Measurements from ENCODE around the gene SCAMP4.
"Not testable (repeated sequence)": the region's sequence is repeated elsewhere in the genome, so short reads cannot be mapped to it uniquely, and the experiment has no call there.

SCAMP4 gene

GRCh38 chr19:1866693-1867348, 38.4 kb upstream of the SCAMP4 start:
- no peak for DNase-seq (ENCODE audit: low read depth)

DNA sequence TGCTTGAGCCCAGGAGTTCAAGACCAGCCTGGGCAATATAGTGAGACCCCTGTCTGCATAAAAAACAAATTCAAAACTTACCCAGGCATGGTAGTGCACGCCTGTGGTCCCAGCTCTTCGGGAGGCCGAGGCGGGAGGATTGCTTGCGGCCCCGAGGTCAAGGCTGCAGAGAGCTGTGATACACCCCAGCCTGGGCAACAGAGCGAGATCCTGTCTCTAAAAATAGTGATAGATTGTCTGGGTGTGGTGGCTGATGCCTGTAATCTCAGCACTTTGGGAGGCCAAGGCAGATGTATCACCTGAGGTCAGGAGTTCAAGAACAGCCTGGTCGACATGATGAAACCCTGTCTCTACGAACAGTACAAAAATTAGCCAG, 37.9 kb upstream of the SCAMP4 start:
- no peak for DNase-seq (ENCODE audit: low read depth)

- DNase-seq (ENCODE audit: low read depth), result no peak
Observed at GRCh38 chr19:1868971-1869370, 36.2 kb upstream of the SCAMP4 start.

GRCh38 chr19:1871140-1871597, 34.0 kb upstream of the SCAMP4 start:
- no peak for DNase-seq (ENCODE audit: low read depth)

DNA sequence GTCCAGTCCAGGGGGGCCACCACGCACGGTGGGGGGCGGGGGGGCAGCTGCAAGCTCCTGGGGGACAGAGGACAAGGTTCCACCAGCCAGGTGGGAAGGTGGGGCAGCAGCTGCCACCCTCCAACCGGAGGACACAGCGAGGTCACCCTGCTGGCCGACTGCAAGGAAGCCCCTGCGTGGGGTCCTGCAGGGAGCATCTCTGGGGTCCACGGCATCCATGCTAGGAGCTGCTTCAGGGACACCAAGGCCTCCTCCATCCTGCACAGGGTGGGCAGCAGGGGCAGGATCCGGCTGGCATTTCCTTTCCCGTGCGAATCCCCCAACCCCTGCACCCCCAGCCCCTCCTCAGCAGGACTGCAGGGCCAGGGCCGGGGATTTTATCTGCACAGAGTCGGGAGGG, 33.6 kb upstream of the SCAMP4 start:
- no peak for DNase-seq (ENCODE audit: low read depth)

- DNase-seq (ENCODE audit: low read depth), result no peak
Observed at GRCh38 chr19:1872807-1873523, 32.2 kb upstream of the SCAMP4 start.

DNA sequence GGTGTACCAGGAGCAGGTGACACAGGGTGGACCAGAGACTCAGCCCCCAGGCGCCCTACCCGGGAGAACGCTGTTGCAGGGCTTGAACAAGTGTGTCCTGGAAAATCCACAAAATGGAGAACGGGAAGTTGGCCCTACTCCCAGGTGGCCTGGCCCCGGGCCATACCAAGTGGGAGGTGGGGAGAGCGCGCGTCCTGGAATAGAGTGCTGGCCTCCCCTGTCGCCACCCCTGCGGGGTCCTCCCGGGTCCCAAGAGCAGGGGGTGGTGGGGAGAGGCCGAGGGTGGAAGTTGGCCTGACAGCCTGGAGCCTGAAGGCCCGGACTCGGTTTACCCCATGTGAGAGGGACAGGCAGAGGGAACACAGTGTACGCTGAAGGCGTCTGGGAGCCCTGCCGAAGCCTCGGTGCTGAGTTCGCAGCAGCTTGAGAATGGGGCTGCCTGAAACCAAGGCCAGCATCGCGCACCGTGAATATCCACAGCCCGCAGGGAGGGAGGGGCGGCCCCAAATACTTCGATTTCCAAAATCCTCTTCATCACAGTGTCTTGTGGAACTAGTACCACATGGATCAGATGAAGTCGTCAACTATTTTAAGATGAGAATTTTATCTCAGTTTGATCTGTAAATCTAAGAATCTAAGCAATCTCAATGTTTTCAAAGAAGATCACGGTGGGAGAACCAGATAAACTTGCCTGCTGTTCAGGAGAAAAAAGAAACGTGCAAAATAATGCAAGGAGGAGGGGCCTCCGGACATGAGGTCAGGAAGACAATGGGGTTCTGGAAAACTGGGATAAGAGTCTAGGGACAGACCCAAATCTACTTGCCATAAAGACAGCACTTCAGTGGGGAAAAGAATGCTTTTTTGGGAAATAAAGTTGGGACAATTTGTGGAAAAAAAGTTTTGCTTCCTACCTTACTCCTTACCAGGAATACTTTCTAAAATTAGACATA, 31.4 kb upstream of the SCAMP4 start:
- no peak for DNase-seq (ENCODE audit: low read depth)

- DNase-seq (ENCODE audit: low read depth), result no peak
Observed at GRCh38 chr19:1874554-1875185, 30.5 kb upstream of the SCAMP4 start.

GRCh38 chr19:1875265-1875645, 29.9 kb upstream of the SCAMP4 start:
- DNase-seq (ENCODE audit: low read depth), result not testable (repeated sequence)

DNA sequence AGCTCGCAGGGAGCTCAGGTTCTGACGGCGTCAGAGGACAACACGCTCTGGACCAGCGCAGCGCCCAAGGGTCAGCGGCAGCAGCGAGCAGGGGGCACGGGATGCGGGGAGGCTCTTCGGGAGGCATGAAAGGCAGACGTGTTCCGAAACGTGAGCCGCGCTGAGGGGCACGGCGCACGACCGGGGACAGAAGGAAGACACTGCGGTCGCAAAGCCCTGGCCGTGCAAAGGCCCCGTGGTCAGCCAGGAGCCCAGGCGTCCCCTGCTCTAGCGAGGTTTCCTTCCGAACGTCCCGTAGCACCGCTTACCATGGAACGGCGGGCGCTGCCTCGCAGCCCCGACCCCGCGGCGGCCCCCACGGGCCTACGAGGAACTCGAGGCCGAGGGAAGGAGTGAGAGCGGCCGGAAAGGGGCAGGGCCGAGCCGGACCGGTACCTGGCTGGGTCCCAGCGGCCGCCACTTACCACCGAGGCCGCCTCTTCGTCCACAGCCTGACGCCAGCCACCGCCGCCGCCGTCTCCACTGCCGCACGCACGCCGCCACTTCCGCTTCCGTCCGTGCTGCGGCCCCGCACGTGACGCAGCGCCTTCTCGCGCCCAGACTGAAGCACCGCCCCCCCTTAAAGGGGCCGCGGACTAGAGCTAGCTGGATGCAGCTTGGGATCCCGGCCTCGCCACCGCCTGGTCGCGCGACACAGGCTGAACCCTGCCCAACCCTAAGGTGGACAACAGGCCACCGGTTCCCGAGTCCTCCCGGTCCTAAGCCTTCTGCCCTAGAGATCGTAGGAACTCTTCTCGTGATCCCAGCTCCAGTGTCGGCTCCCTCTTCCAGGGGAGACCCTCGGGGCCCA, 29.3 kb upstream of the SCAMP4 start:
- DNase-seq (ENCODE audit: low read depth), result peak; percentile 75

DNA sequence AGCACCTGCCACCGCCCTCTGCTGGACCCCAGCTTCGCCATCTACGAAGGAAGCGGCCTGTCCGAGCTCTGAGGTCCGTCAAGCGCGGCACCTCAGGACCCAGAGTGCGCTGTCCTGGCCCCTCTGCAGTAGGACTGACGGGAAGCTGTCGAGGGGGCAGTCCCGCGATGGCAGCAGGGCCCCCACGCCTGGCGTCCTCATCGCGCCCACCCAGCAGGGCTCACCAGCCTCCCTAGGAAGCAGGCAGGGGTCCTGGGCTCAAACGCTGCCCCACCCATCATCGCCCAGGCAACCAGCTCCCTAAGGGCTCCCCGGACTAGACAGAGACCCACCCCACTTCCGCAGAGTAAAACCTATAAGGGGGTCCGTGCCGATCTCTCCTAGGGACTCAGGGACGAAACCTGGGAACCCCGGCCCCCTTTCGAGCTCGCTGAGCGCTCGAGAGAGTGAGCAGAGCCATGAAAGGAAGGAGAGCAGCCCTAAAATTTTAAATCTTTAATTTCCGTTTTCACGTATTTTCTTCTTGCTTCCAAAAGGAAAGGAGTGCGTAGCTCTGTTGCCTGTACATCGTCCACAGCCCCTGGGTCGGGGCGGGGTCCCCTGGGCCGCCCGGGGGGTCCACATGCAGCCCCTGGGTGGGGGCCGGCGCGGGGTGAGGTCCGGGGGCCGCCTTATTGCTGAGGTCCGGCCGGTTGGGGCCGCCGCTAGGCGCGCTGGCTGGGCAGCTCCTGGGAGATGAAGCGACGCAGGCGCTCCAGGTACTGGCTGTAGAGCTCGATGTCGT, 28.5 kb upstream of the SCAMP4 start:
- DNase-seq (ENCODE audit: low read depth), result not testable (repeated sequence)

DNA sequence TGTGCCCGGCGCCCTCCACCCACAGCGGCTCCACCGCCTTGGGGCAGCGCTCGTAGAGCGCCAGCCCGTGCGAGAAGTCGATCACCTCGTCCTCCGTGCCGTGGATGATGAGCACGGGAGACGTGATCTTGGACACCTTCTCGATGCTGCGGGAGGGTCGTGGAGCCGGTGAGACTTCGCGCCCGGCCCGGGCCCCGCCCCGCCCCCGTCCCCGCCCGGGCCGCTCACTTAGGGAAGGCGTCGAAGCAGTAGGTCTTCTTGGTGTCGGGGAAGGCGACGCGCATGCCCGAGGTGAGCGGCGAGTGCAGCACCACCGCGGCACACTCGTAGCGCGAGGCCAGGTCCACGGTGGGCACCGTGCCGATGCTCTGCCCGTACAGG, 27.9 kb upstream of the SCAMP4 start:
- DNase-seq (ENCODE audit: low read depth), result not testable (repeated sequence)

GRCh38 chr19:1878583-1878982, 26.6 kb upstream of the SCAMP4 start:
- DNase-seq (ENCODE audit: low read depth), result not testable (repeated sequence)

DNA sequence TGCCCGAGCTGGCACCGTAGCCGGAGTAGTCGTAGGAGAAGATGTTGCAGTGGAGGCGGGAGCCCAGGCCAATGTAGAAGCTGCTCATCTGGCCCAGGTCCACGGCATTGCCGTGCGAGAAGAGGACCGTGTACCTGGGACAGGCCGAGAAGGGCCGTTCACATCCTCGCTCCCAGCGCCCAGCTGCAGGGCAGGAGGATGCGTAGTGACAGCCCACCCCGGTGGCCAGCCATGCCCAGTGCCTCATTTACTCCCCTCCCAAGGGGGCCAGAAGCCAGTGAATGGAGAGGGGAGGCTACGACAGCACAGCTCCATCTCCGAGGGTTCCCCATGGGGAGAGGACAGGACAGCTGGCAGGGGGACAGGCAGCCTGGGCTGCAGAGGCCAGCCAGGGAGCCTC, 25.2 kb upstream of the SCAMP4 start:
- not testable (repeated sequence) for DNase-seq (ENCODE audit: low read depth)

GRCh38 chr19:1880611-1881392, 24.4 kb upstream of the SCAMP4 start:
- DNase-seq (ENCODE audit: low read depth), result no peak

GRCh38 chr19:1881393-1882088, 23.7 kb upstream of the SCAMP4 start:
- DNase-seq (ENCODE audit: low read depth), result not testable (repeated sequence)

DNA sequence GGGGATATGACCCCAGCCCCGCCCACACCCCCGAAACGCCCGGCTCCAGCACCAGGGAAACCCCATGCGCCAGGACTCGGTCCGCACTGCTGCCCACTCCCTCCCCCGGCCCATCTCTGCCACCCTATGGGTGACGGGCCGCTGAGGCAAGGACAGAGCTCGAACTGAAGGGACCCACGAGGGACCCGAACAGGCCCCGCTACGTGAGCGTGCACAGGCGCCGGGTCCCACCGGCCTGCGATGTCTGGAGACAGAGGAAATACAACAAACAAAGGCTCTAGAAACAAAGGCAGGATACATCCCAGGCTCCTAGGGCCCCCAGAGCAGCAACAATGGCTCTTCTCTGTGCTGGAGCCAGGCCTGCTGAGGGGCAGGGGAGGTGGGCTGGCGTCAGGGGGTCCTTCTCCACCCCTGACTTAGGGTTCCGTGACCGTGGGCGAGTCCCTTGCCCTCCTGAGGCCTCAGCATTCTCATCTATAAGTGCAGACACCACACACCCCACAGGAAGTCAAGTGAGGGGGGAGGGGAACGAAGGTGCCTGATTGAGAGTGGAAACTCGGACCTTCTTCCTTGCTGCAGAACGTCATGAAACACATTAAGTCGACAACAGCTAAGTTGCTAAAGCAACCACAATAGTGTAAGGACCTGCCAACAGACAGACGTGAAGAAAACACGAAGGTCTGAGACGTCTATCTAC, 23.0 kb upstream of the SCAMP4 start:
- no peak for DNase-seq (ENCODE audit: low read depth)

All from stimulated activated CD8-positive, alpha-beta memory T cell treated with anti-CD3 and anti-CD28 coated beads, Interleukin-7, amount 100 ng/mL, for 24 hours (primary cell).